Spleen (tissue), 11 donors: Measurements from ENCODE around the gene TMEM209. TPM values are rescaled to one million over a fixed set of nuclear protein-coding genes. Genes with fewer than 3 reads are reported as not detected.

ENCODE experiments used
- DNase-seq: peaks from one replicate; pipeline ENCODE4 v3.0.0-alpha.2; 2020
- H3K27ac ChIP-seq, 8 donors: fragments of 200-600 bp; sonication (generic) in 7 of 8; 1 replicate in 4 of 8; 2 replicates in 4 of 8; pipeline versions ENCODE4 v1.5.0 to v1.8.0; 2016 to 2021; ENCODE audit warnings: inconsistent platforms in 4 of 8, mild to moderate bottlenecking in 4 of 8, moderate library complexity in 1 of 8
- H3K27me3 ChIP-seq, 7 donors: fragments of 200-600 bp; sonication (generic) in 6 of 7; replicated peaks in 1 of 7; 1 replicate in 4 of 7; 2 replicates in 3 of 7; pipeline versions ENCODE4 v1.5.0 to v1.8.0; 2016 to 2021; ENCODE audit warnings: inconsistent platforms in 3 of 7, mild to moderate bottlenecking in 1 of 7
- H3K36me3 ChIP-seq, 6 donors: fragments of 200-600 bp; sonication (generic) in 5 of 6; 1 replicate in 4 of 6; 2 replicates in 2 of 6; pipeline versions ENCODE4 v1.5.0 to v1.8.0; 2016 to 2021; ENCODE audit warnings: inconsistent platforms in 2 of 6
- H3K4me1 ChIP-seq, 6 donors: fragments of 200-600 bp; sonication (generic) in 5 of 6; 1 replicate in 3 of 6; 2 replicates in 3 of 6; pipeline versions ENCODE4 v1.5.0 to v1.8.0; 2016 to 2021; ENCODE audit warnings: inconsistent platforms in 3 of 6
- H3K4me3 ChIP-seq, 8 donors: fragments of 200-600 bp; sonication (generic) in 7 of 8; 1 replicate in 4 of 8; 2 replicates in 4 of 8; pipeline versions ENCODE4 v1.5.0 to v1.8.0; 2016 to 2021; ENCODE audit warnings: inconsistent platforms in 4 of 8, mild to moderate bottlenecking in 4 of 8, moderate library complexity in 2 of 8
- H3K9me3 ChIP-seq, 8 donors: fragments of 200-600 bp; sonication (generic) in 7 of 8; 1 replicate in 4 of 8; 2 replicates in 4 of 8; pipeline versions ENCODE4 v1.5.0 to v1.8.0; 2016 to 2021; ENCODE audit warnings: inconsistent platforms in 4 of 8
- CTCF ChIP-seq, 11 experiments: fragments of 200-600 bp in 7 of 11; fragments of 450-650 bp in 4 of 11; sonication (generic) in 4 of 11; IDR thresholded peaks in 8 of 11; conservative IDR thresholded peaks in 3 of 11; 1 replicate in 7 of 11; 2 replicates in 4 of 11; pipeline versions ENCODE4 v1.4.0 to v1.8.0; 2016 to 2021; ENCODE audit warnings: antibody characterized with exemption in 11 of 11, inconsistent platforms in 4 of 11, mild to moderate bottlenecking in 1 of 11
- POLR2A ChIP-seq, 3 donors: fragments of 450-650 bp; IDR thresholded peaks; one replicate each; pipeline ENCODE4 v1.5.1; 2017; ENCODE audit warnings: antibody characterized with exemption in 3 of 3, mild to moderate bottlenecking in 1 of 3
- POLR2AphosphoS5 ChIP-seq, 3 donors: sonication (generic); formaldehyde crosslinking; IDR thresholded peaks; one replicate each; pipeline ENCODE4 v1.5.1; 2017; ENCODE audit warnings: antibody characterized with exemption in 3 of 3
- WGBS, 5 donors: extraction: QIAGEN DNeasy Blood & Tissue Kit in 3 of 5; methylation state at CpG; one replicate each; pipeline versions ENCODE4 v1.1.5 to v1.1.7; 2013 to 2018; 5-methylcytosine and 5-hydroxymethylcytosine counted together
- intact Hi-C: fragments of 100-400 bp; cut with DNase I; formaldehyde crosslinking; loops from one replicate; pipeline ENCODE4 v1.15.0; 2023; ENCODE audit warnings: low total_unique reads
- polyA plus RNA-seq, 3 donors: library from polyadenylated mRNA; stranded (reverse); fragments of 200-250 nt; gene quantifications; one replicate each; pipeline ENCODE4 v1.2.1, GENCODE V29; 2013
- total RNA-seq, 7 donors: library from RNA; depleted of rRNA in 3 of 7; stranded (reverse); fragments of >200 nt in 3 of 7; fragmentation: NEBNext Ultra II Directional in 4 of 7; extraction: Animal tissue kit (Norgen Biotek cat#: 25700) in 4 of 7; gene quantifications; one replicate each; pipeline versions ENCODE4 v1.1.0 to v1.2.1, GENCODE V29; 2016 to 2021
- donor health status: healthy with polysubstance abuse.
- donor health status: DM: no; HTN: no; CAD: no; lungs with moderate emphysema.
- donor health status: DM: no; HTN: no; CAD: no.
- donor health status: Bipolar disorder and iron deficiency.
- donor health status: healthy.
- donor health status: DM: no; HTN: no; CAD: no.
- donor health status: DM: yes; HTN: yes; CAD: no.

The TMEM209 gene
- total and polyA plus RNA-seq, 10 donors = 5.9 to 25.4 (median 17.4) TPM

- intact Hi-C loops = no loop called here
- WGBS, 5 donors = 83 to 91% (median 88%) methylated on average over 14 of the region's 14 CpGs
- Histone ChIP-seq H3K4me3 (no peak overlapping the region), H3K36me3 (peaks cover 0 to 27% (median 2%) of the 10 kb centered on the region in 6 donors), H3K27ac (peak overlapping the region in 1 of 8 donors; percentile 75), H3K9me3 (no peaks in the 10 kb centered on the region), H3K27me3 (no peaks in the 10 kb centered on the region), H3K4me1 (peaks cover 5 to 35% (median 19%) of the 10 kb centered on the region in 6 donors)
- DNase-seq = peak; percentile 71
- no peak for TF ChIP-seq POLR2AphosphoS5 (IDR thresholded peaks at IDR 0.05)
- TF ChIP-seq POLR2A (IDR thresholded peaks at IDR 0.05) = no peak
- TF ChIP-seq CTCF (IDR thresholded peaks at IDR 0.05 in 8 of 11, conservative IDR thresholded peaks at IDR 0.05 in 3 of 11) = no peak
These were observed 62.4 kb downstream of the TMEM209 start for GRCh38 chr7:130142654-130143333.

- Histone ChIP-seq H3K27ac (peak overlapping the region; percentile 51 to 84 (median 76)), H3K36me3 (peaks cover 0 to 34% (median 6%) of the 10 kb centered on the region in 6 donors)
- no peak for DNase-seq
These were observed 63.1 kb downstream of the TMEM209 start for GRCh38 chr7:130141884-130142653.

DNA sequence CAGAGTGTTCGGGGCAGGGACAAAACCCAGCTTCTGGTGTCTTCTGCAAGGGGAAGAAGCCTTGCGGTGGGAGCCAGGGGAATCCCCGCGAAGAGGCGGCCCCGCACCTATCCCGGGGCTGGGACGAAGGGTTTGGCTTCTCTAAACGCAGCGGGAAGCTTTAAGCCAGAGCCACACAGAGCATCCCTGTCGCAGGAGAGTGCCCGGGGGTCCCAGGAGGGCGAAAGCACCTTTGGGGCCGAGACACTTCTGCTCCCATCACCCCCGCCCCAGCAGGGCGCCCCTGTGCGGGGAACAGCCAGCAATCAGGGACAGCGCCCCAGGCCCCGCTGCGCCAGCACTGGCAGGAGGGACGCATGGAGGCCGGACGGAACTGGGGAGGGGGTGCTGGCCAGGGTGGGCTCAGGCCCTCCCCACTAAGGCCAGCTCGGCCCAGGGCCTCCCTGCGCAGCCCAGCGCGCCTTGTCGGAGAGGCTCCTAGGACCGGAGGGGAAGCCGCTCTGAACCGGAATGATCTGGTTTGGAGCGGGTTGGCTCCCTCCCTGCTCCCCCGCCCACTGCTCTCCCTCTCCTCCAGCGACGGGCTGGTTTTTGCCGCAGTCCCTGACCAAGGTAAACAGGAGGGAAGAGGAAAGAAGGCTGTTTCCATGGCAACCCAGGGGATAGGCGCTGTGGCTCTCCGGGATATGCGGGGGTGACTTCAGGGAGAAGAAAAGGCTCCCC, 63.9 kb downstream of the TMEM209 start:
- Histone ChIP-seq H3K9me3 (no peaks in the 10 kb centered on the region), H3K36me3 (peaks cover 0 to 41% (median 7%) of the 10 kb centered on the region in 6 donors), H3K4me3 (peak overlapping the region; percentile 33 to 68 (median 50)), H3K4me1 (peaks cover 5 to 35% (median 19%) of the 10 kb centered on the region in 6 donors), H3K27me3 (no peaks in the 10 kb centered on the region), H3K27ac (peak overlapping the region; percentile 51 to 84 (median 76))
- intact Hi-C loops = no loop called here
- WGBS, 5 donors = 7 to 16% (median 11%) methylated on average over 18 to 39 of the region's 39 CpGs
- DNase-seq = peak; percentile 92
- TF ChIP-seq POLR2A (IDR thresholded peaks at IDR 0.05) = no peak
- peak; percentile 42 to 73 (median 60) for TF ChIP-seq POLR2AphosphoS5 (IDR thresholded peaks at IDR 0.05)

More at GRCh38 chr7:130141884-130142653, 63.1 kb downstream of the TMEM209 start:
- intact Hi-C loops = no loop called here
- WGBS, 5 donors = 69 to 74% (median 73%) methylated on average over 17 of the region's 17 CpGs
- Histone ChIP-seq H3K9me3 (no peaks in the 10 kb centered on the region), H3K4me3 (peak overlapping the region in 7 of 8 donors; percentile 33 to 68 (median 52)), H3K4me1 (peaks cover 5 to 35% (median 19%) of the 10 kb centered on the region in 6 donors), H3K27me3 (no peaks in the 10 kb centered on the region)
- TF ChIP-seq CTCF (IDR thresholded peaks at IDR 0.05 in 8 of 11, conservative IDR thresholded peaks at IDR 0.05 in 3 of 11) (no peak), POLR2AphosphoS5 (IDR thresholded peaks at IDR 0.05) (no peak), POLR2A (IDR thresholded peaks at IDR 0.05) (no peak)

DNA sequence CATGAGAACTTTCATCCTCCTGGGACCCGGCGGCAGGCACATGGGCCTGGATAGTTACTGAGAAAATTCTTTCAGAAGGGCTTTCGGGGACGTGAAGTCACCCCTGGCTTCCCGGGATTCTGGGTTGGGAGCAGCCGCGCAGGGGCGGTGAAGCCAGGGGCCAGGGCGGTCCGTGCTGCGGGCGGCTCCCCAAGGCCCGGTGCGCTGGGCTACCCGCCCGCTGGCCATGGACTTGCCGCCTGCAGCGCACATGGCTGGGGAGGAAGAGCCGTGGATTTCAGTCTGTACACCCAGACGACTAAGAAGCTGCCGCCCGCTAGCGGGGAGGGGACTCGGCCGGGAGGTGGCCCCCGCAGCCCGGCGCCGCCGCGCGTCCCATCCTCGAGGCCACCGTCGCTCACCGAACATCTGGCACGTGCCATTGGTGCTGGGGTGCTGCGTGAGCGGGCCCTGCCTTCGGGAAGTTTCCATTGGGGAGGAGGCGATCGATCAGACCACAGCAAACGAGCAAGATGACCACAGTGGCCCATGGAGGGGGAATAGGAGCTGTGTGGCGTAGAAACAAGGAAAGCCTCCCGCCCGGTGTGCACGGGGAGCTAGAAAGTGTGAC, 64.5 kb downstream of the TMEM209 start:
- TF ChIP-seq POLR2AphosphoS5 (IDR thresholded peaks at IDR 0.05) (no peak), POLR2A (IDR thresholded peaks at IDR 0.05) (no peak), CTCF (IDR thresholded peaks at IDR 0.05 in 8 of 11, conservative IDR thresholded peaks at IDR 0.05 in 3 of 11) (no peak)
- peak; percentile 81 for DNase-seq
- Histone ChIP-seq H3K27me3 (no peaks in the 10 kb centered on the region), H3K27ac (peak overlapping the region in 6 of 8 donors; percentile 71 to 84 (median 78)), H3K36me3 (peaks cover 0 to 48% (median 8%) of the 10 kb centered on the region in 6 donors), H3K4me3 (peak overlapping the region in 7 of 8 donors; percentile 48 to 68 (median 52)), H3K4me1 (peaks cover 5 to 31% (median 19%) of the 10 kb centered on the region in 6 donors), H3K9me3 (no peaks in the 10 kb centered on the region)
- WGBS, 5 donors = 84 to 90% (median 88%) methylated on average over 23 to 47 of the region's 47 CpGs
- intact Hi-C loops = no loop called here
